SK-N-SH (cell line): ENCODE results near the gene SYNPO2. TPM values are rescaled to one million over a fixed set of nuclear protein-coding genes. Genes with fewer than 3 reads are reported as not detected.

Source experiments
- CTCF ChIP-seq: fragments of 200-600 bp; sonication (generic); IDR thresholded peaks from 2 replicates; pipeline ENCODE4 v1.6.1; 2017; ENCODE audit warnings: antibody characterized with exemption, mild to moderate bottlenecking, moderate library complexity
- ELF1 ChIP-seq: IDR thresholded peaks from 2 replicates; pipeline ENCODE4 v1.4.0; 2012
- EZH2phosphoT487 ChIP-seq: fragments of 200-600 bp; sonication (generic); IDR thresholded peaks from 2 replicates; pipeline ENCODE4 v1.6.1; 2017; ENCODE audit warnings: low read depth, mixed run types, mild to moderate bottlenecking, antibody characterized with exemption, moderate library complexity, borderline replicate concordance
- FOXJ3 ChIP-seq: sonication (generic); formaldehyde crosslinking; IDR thresholded peaks from 2 replicates; pipeline ENCODE4 v1.5.1; 2020; ENCODE audit warnings: mild to moderate bottlenecking, missing genetic modification reagents
- FOXM1 ChIP-seq: IDR thresholded peaks from 2 replicates; pipeline ENCODE4 v1.4.0; 2012; ENCODE audit warnings: low read depth, mild to moderate bottlenecking
- IRF3 ChIP-seq: fragments of 150-350 bp; IDR thresholded peaks from 2 replicates; pipeline ENCODE4 v1.6.1; 2016; ENCODE audit warnings: mild to moderate bottlenecking, low read depth, low read length
- MAX ChIP-seq: IDR thresholded peaks from 2 replicates; pipeline ENCODE4 v1.4.0; 2012; ENCODE audit warnings: low read depth
- MEF2A ChIP-seq: IDR thresholded peaks from 2 replicates; pipeline ENCODE4 v1.4.0; 2012; ENCODE audit warnings: low read depth, borderline replicate concordance
- MXI1 ChIP-seq: IDR thresholded peaks from 2 replicates; pipeline ENCODE4 v1.6.1; 2012; ENCODE audit warnings: mild to moderate bottlenecking, low read depth, low read length, improper control_type of control experiment
- NFIC ChIP-seq: IDR thresholded peaks from 2 replicates; pipeline ENCODE4 v1.4.0; 2012; ENCODE audit warnings: borderline replicate concordance
- PBX3 ChIP-seq: IDR thresholded peaks from 2 replicates; pipeline ENCODE4; 2012
- POLR2AphosphoS5 ChIP-seq: IDR thresholded peaks from 2 replicates; pipeline ENCODE4 v1.6.1; 2012; ENCODE audit warnings: low read depth, low read length
- RAD21 ChIP-seq: IDR thresholded peaks from 2 replicates; pipeline ENCODE4 v1.6.1; 2012; ENCODE audit warnings: mild to moderate bottlenecking, low read length
- RCOR1 ChIP-seq: fragments of 150-350 bp; IDR thresholded peaks from 2 replicates; pipeline ENCODE4 v1.6.1; 2017; ENCODE audit warnings: antibody characterized with exemption, low read length
- RFX5 ChIP-seq: IDR thresholded peaks from 2 replicates; pipeline ENCODE4 v1.6.1; 2012; ENCODE audit warnings: mild to moderate bottlenecking, improper control_type of control experiment, low read length
- RXRA ChIP-seq: IDR thresholded peaks from 2 replicates; pipeline ENCODE4 v1.4.0; 2012; ENCODE audit warnings: low read depth, mild to moderate bottlenecking, borderline replicate concordance
- SIN3A ChIP-seq: IDR thresholded peaks from 2 replicates; pipeline ENCODE4 v1.6.1; 2012; ENCODE audit warnings: low read depth, mild to moderate bottlenecking, low read length, moderate library complexity, borderline replicate concordance
- SMC3 ChIP-seq: IDR thresholded peaks from 2 replicates; pipeline ENCODE4 v1.6.1; 2012; ENCODE audit warnings: low read depth, low read length, improper control_type of control experiment
- TAF1 ChIP-seq: IDR thresholded peaks from 2 replicates; pipeline ENCODE4 v1.6.1; 2012; ENCODE audit warnings: low read depth, mild to moderate bottlenecking, low read length, moderate library complexity, borderline replicate concordance
- TCF12 ChIP-seq: IDR thresholded peaks from 2 replicates; pipeline ENCODE4 v1.4.0; 2012
- USF1 ChIP-seq: IDR thresholded peaks from 2 replicates; pipeline ENCODE4 v1.4.0; 2012; ENCODE audit warnings: low read depth, borderline replicate concordance
- ZBTB33 ChIP-seq: IDR thresholded peaks from 2 replicates; pipeline ENCODE4 v1.4.0; 2012; ENCODE audit warnings: low read depth, borderline replicate concordance
- polyA plus RNA-seq, 3 experiments: library from polyadenylated mRNA; depleted of rRNA; stranded (reverse); fragments of >200 nt; gene quantifications; 2 replicates each; pipeline ENCODE4 v1.2.3, GENCODE V29; 2012

Gene SYNPO2
- polyA plus RNA-seq, 1 of the 3 experiments (the other 2 are of a cell fraction) = 7.2 TPM

- TF ChIP-seq CTCF (peak; percentile 78), SMC3 (peak; percentile 63), USF1 (no peak), TCF12 (peak; percentile 50; the same call in 1 of the 2 replicates), RXRA (no peak), IRF3 (no peak), MXI1 (peak; percentile 47; the same call in 1 of the 2 replicates), POLR2AphosphoS5 (peak; percentile 32; the same call in 1 of the 2 replicates), RFX5 (no peak), ZBTB33 (no peak), TAF1 (peak; percentile 35; the same call in 1 of the 2 replicates), NFIC (no peak), RAD21 (peak; percentile 73), MAX (no peak), FOXJ3 (CRISPR knock-in tag) (no peak), EZH2phosphoT487 (no peak), FOXM1 (no peak), ELF1 (no peak), RCOR1 (peak; percentile 61), PBX3 (no peak), SIN3A (peak; percentile 78; the same call in 1 of the 2 replicates), MEF2A (no peak)
- TF ChIP-seq, all 33 proteins: peak for 10
Measured at GRCh38 chr4:118865091-118865708, 23.5 kb upstream of the SYNPO2 start (continued).
